Endothelial cell of umbilical vein (primary cell): ENCODE results near the gene SSTR3. TPM values are rescaled to one million over a fixed set of nuclear protein-coding genes. Genes with fewer than 3 reads are reported as not detected.
A peak's percentile ranks its signal among the peaks of the same experiment; 100 is the strongest.

ENCODE experiments used
- BruUV-seq: library from RNA; stranded (reverse); fragments of 400-500 nt; replicated peaks from 2 replicates; lab custom pipeline; 2021; lab: Mats Ljungman, UMichigan
- CTCF ChIA-PET: fragments of 300-600, 350-600 bp; sonication (Branson Sonifier 250); formaldehyde crosslinking; loops from one replicate; lab custom pipeline; 2021; ENCODE audit warnings: antibody characterized with exemption, inconsistent platforms; lab: Charles Lee
- POLR2A ChIA-PET: fragments of 300-600, 350-600 bp; sonication (Branson Sonifier 250); formaldehyde crosslinking; loops from one replicate; lab custom pipeline; 2021; ENCODE audit warnings: antibody characterized with exemption, inconsistent platforms; lab: Charles Lee
- DNase-seq: peaks from one replicate; pipeline ENCODE4 v3.0.0-alpha.2; 2011; ENCODE audit warnings: low read depth, low spot score
- FAIRE-seq: peaks from 2 replicates; lab custom pipeline; 2011; peaks lifted over from hg19 to GRCh38; lab: Jason Lieb, UNC
- H2AFZ ChIP-seq: 2 replicates; pipeline ENCODE4 v1.6.0; 2012; ENCODE audit warnings: low read depth, low read length, control low read depth, inconsistent platforms
- H3K27ac ChIP-seq: 2 replicates; pipeline ENCODE4 v1.5.1; 2011; ENCODE audit warnings: low read depth, mild to moderate bottlenecking, control low read depth, low read length, moderate library complexity; ENCODE audit not compliant: insufficient read depth
- H3K27me3 ChIP-seq, 2 experiments: 2 replicates each; pipeline versions ENCODE4 v1.6.0 to v1.6.1; 2011; ENCODE audit warnings: low read length in 2 of 2, mixed read lengths in 1 of 2; ENCODE audit not compliant: control insufficient read depth in 2 of 2, insufficient read depth in 2 of 2
- H3K36me3 ChIP-seq, 2 experiments: 2 replicates in 1 of 2; 3 replicates in 1 of 2; pipeline ENCODE4 v1.5.1; 2011; ENCODE audit warnings: low read length in 2 of 2, mild to moderate bottlenecking in 1 of 2, moderate library complexity in 1 of 2; ENCODE audit not compliant: control insufficient read depth in 2 of 2, insufficient read depth in 2 of 2; ENCODE audit errors: extremely low read depth in 1 of 2
- H3K4me1 ChIP-seq: 3 replicates; pipeline ENCODE4 v1.5.1; 2011; ENCODE audit warnings: mild to moderate bottlenecking, low read length; ENCODE audit not compliant: control insufficient read depth, insufficient read depth; ENCODE audit errors: extremely low read depth
- H3K4me2 ChIP-seq: 2 replicates; pipeline ENCODE4 v1.6.1; 2011; ENCODE audit warnings: low read length, control low read depth, mixed read lengths; ENCODE audit not compliant: insufficient read depth
- H3K4me3 ChIP-seq, 3 experiments: fragments of 200-600 bp in 1 of 3; sonication (generic), shearing (Covaris generic) in 1 of 3; replicated peaks in 1 of 3; 2 replicates each; pipeline ENCODE4 v1.5.1; 2011 to 2016; ENCODE audit warnings: control low read depth in 3 of 3, low read length in 3 of 3, mild to moderate bottlenecking in 2 of 3, inconsistent platforms in 1 of 3, low read depth in 1 of 3, moderate library complexity in 1 of 3; ENCODE audit not compliant: insufficient read depth in 1 of 3
- H3K79me2 ChIP-seq: 2 replicates; pipeline ENCODE4 v1.6.0; 2012; ENCODE audit warnings: low read length, inconsistent platforms; ENCODE audit not compliant: control insufficient read depth, insufficient read depth
- H3K9ac ChIP-seq: replicated peaks from 2 replicates; pipeline ENCODE3; 2011; ENCODE audit warnings: low read length, control low read depth; ENCODE audit not compliant: insufficient read depth; ENCODE audit errors: extremely low read depth
- H3K9me1 ChIP-seq: replicated peaks from 3 replicates; pipeline ENCODE4 v1.6.0; 2011; ENCODE audit warnings: mild to moderate bottlenecking, low read length; ENCODE audit not compliant: control insufficient read depth, insufficient read depth; ENCODE audit errors: extremely low read depth
- H3K9me3 ChIP-seq: replicated peaks from 2 replicates; pipeline ENCODE4 v1.5.1; 2012; ENCODE audit warnings: low read length, inconsistent platforms; ENCODE audit not compliant: control insufficient read depth, insufficient read depth
- H4K20me1 ChIP-seq: replicated peaks from 2 replicates; pipeline ENCODE3; 2011; ENCODE audit warnings: mild to moderate bottlenecking, low read length; ENCODE audit not compliant: control insufficient read depth, insufficient read depth; ENCODE audit errors: extremely low read depth
- CTCF ChIP-seq, 2 donors: IDR thresholded peaks; 1 replicate in 1 of 2; 2 replicates in 1 of 2; pipeline ENCODE4 v1.5.1; 2011; ENCODE audit warnings: low read length in 2 of 2, mild to moderate bottlenecking in 2 of 2, moderate library complexity in 2 of 2, control low read depth in 1 of 2, inconsistent platforms in 1 of 2, low read depth in 1 of 2; ENCODE audit not compliant: insufficient read depth in 1 of 2; ENCODE audit errors: extremely low read depth in 1 of 2
- EZH2 ChIP-seq: IDR thresholded peaks from 2 replicates; pipeline ENCODE4 v1.6.1; 2012; ENCODE audit warnings: borderline replicate concordance, low read depth, mild to moderate bottlenecking, moderate library complexity, low read length, inconsistent platforms; ENCODE audit not compliant: severe bottlenecking
- FOS ChIP-seq: IDR thresholded peaks from 2 replicates; pipeline ENCODE4 v1.6.1; 2011; ENCODE audit warnings: mild to moderate bottlenecking, low read length, moderate library complexity, borderline replicate concordance; ENCODE audit not compliant: insufficient read depth
- GATA2 ChIP-seq: IDR thresholded peaks from 2 replicates; pipeline ENCODE4 v1.7.0; 2011; ENCODE audit warnings: low read depth, mild to moderate bottlenecking, moderate library complexity, mixed read lengths, low read length; ENCODE audit not compliant: insufficient read length, insufficient read depth
- JUN ChIP-seq: IDR thresholded peaks from 2 replicates; pipeline ENCODE4 v1.6.1; 2011; ENCODE audit warnings: borderline replicate concordance, low read depth; ENCODE audit not compliant: insufficient read length, insufficient read depth
- MYC ChIP-seq: IDR thresholded peaks from one replicate; pipeline ENCODE4 v1.6.1; 2011; ENCODE audit warnings: mild to moderate bottlenecking, low read depth, low read length
- POLR2A ChIP-seq: IDR thresholded peaks from 2 replicates; pipeline ENCODE4 v1.6.1; 2012; ENCODE audit warnings: low read depth, mild to moderate bottlenecking, control low read depth, low read length
- POLR2AphosphoS5 ChIP-seq: IDR thresholded peaks from 2 replicates; pipeline ENCODE4 v1.6.1; 2012; ENCODE audit warnings: low read depth, mild to moderate bottlenecking, control low read depth, low read length, moderate library complexity; ENCODE audit not compliant: insufficient read depth
- dilution Hi-C: fragments of 300-500 bp; cut with MboI; formaldehyde crosslinking; loops from one replicate; pipeline ENCODE4 v1.15.0; 2019; ENCODE audit warnings: low sequenced_read_pairs; ENCODE audit not compliant: extremely low pct_ligation_motif_present
- intact Hi-C: fragments of 100-400 bp; cut with micrococcal nuclease; formaldehyde crosslinking; loops from one replicate; pipeline ENCODE4 v1.10.0; 2022
- polyA plus RNA-seq, 4 experiments: library from polyadenylated mRNA; depleted of rRNA in 3 of 4; stranded (reverse) in 3 of 4; unstranded in 1 of 4; fragments of >200 nt; gene quantifications; 2 replicates each; pipeline versions ENCODE4 v1.2.1 to v1.2.3, GENCODE V29; 2011 to 2012; ENCODE audit warnings: missing spikeins in 1 of 4
- total RNA-seq: library from RNA; stranded (reverse); gene quantifications from 2 replicates; pipeline ENCODE4 v1.2.3, GENCODE V29; 2021
- TF ChIP-seq, protein P1 (sequence below): IDR thresholded peaks from 2 replicates; pipeline ENCODE4 v1.6.1; 2011; ENCODE audit not compliant: insufficient read depth, insufficient read length

Gene SSTR3
- total and polyA plus RNA-seq, 2 donors (not counting 3 experiments of a cell fraction or from before 2014, with no cell fraction given) = not detected

GRCh38 chr22:37229805-37230672 is 17.8 kb upstream of the SSTR3 start:
- no peaks in the 10 kb centered on the region for H3K27me3 ChIP-seq
- no peaks in the 10 kb centered on the region for H3K9me1 ChIP-seq
- H3K4me3 ChIP-seq = no peak overlapping the region
- ChIA-PET POLR2A (no interaction called here), CTCF (interaction anchor here (1.0 to 4.7 kb wide), 8 partner anchors 7 to 33 kb away, joined by 3 to 45 read pairs (median 4); no protein-coding TSS in a partner anchor)
- H3K4me1 ChIP-seq = peaks cover 27% of the 10 kb centered on the region
- peak; percentile 4 for FAIRE-seq
- dilution Hi-C loops (no loop called here), intact Hi-C loops (no loop called here)
- TF ChIP-seq CTCF (IDR thresholded peaks at IDR 0.05; ENCODE audit: extremely low read depth in 1 of 2, insufficient read depth in 1 of 2, low read depth in 1 of 2, low read length in 2 of 2) = no peak
- TF ChIP-seq POLR2AphosphoS5 = no peak
- no peak for TF ChIP-seq JUN
- TF ChIP-seq MYC = no peak
- TF ChIP-seq POLR2A = no peak
- TF ChIP-seq, protein P1, sequence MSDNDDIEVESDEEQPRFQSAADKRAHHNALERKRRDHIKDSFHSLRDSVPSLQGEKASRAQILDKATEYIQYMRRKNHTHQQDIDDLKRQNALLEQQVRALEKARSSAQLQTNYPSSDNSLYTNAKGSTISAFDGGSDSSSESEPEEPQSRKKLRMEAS = no peak
- no peak for TF ChIP-seq EZH2
- TF ChIP-seq GATA2 = no peak
- no peak for TF ChIP-seq FOS
- H3K9me3 ChIP-seq = no peaks in the 10 kb centered on the region
- H3K79me2 ChIP-seq = no peaks in the 10 kb centered on the region
- H3K4me2 ChIP-seq = peak overlapping the region; percentile 27
- no peak overlapping the region for H2AFZ ChIP-seq
- peak overlapping the region; percentile 57 for H3K27ac ChIP-seq
- no peak for DNase-seq
- H3K36me3 ChIP-seq = peaks cover 3 to 5% of the 10 kb centered on the region in 2 experiments
- H3K9ac ChIP-seq = no peak overlapping the region
- H4K20me1 ChIP-seq = no peaks in the 10 kb centered on the region
- no TSS peak for BruUV-seq
